HG03521 (cell line): ENCODE results near the gene AMN1.
"Not testable (repeated sequence)": the region's sequence is repeated elsewhere in the genome, so short reads cannot be mapped to it uniquely, and the experiment has no call there.

Experiments used
- ATAC-seq: cut with Tn5 transposase; IDR thresholded peaks from one replicate; pipeline ENCODE4 v1.9.1; 2021; ENCODE audit warnings: mild to moderate bottlenecking, moderate library complexity; ENCODE audit not compliant: unreplicated experiment

AMN1 gene

DNA sequence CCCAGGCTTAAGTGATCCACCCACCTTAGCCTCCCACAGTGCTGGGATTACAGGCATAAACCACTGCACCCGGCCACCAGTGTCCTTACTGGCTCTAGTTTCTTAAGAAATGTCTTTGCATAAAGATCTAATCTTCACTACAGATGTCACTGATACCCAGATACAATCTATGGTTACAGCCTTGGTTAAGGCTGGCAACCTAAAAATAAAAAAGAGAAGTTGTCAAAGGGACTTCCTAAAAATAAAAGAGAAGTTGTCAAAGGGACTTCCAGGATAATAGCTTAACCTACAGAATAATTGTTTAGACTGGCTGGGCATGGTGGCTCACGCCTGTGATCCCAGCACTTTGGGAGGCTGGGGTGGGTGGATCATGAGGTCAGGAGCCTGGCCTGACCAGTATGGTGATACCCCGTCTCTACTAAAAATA lies 41.7 kb downstream of the AMN1 start:
- no peak for ATAC-seq

GRCh38 chr12:31685801-31686200 lies 43.0 kb downstream of the AMN1 start:
- no peak for ATAC-seq

GRCh38 chr12:31682136-31682962 lies 46.5 kb downstream of the AMN1 start:
- peak; percentile 72 for ATAC-seq

- ATAC-seq: no peak
Measured at GRCh38 chr12:31672521-31672920, 56.3 kb downstream of the AMN1 start.

GRCh38 chr12:31669582-31669981 lies 59.2 kb downstream of the AMN1 start:
- not testable (repeated sequence) for ATAC-seq

GRCh38 chr12:31669020-31669419 lies 59.8 kb downstream of the AMN1 start:
- no peak for ATAC-seq

DNA sequence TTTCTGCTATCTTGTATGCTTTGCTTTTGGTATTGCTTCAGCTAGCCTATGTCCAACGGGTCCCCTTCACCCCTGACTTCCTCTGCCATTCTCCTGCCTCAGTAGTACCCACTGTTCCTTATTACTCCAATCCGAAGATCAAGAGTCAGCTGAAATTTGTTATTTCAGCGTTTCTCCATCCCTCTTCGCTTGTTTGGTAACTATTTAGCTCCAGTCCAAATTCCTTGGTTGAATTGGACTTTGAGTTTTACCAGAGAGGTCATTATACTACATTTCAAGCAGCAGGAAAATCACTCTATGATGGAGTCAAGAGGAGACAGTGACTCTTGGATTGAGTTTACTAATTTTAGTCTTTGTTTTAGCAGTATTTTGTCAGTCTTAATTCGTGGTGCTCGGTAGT lies 64.8 kb downstream of the AMN1 start:
- ATAC-seq: no peak

- no peak for ATAC-seq
Measured at GRCh38 chr12:31663576-31663975, 65.2 kb downstream of the AMN1 start.

DNA sequence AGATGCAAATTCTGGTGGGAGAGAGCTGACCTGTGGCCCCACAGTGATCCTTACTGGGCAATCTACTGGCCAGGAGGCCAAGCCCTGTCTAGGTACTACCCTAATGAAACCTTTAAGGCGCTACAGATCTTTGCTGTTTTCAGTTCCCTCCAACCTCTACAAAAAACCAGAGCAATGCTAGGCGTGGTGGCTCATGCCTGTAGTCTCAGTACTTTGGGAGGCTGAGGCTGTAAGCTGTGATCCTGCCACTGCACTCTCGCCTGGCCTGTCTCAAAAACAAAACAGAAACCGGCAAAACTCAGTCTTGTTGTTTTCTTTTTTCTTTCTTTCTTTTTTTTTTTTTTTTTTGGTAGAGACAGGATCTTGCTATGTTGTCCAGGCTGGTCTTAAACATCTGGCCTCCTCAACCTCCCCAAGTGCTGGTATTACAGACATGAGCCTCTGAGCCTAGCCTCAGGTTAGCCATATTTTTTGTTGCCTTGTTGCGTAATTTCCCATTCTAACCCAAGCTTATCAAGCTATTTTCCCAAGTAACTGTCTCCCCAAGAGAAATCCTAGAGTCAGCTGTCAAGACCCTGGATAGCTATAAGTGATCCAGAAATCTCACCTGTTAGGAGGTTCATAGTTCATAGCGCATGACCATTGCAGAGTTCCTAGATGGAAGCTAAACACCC lies 66.5 kb downstream of the AMN1 start:
- ATAC-seq: no peak

DNA sequence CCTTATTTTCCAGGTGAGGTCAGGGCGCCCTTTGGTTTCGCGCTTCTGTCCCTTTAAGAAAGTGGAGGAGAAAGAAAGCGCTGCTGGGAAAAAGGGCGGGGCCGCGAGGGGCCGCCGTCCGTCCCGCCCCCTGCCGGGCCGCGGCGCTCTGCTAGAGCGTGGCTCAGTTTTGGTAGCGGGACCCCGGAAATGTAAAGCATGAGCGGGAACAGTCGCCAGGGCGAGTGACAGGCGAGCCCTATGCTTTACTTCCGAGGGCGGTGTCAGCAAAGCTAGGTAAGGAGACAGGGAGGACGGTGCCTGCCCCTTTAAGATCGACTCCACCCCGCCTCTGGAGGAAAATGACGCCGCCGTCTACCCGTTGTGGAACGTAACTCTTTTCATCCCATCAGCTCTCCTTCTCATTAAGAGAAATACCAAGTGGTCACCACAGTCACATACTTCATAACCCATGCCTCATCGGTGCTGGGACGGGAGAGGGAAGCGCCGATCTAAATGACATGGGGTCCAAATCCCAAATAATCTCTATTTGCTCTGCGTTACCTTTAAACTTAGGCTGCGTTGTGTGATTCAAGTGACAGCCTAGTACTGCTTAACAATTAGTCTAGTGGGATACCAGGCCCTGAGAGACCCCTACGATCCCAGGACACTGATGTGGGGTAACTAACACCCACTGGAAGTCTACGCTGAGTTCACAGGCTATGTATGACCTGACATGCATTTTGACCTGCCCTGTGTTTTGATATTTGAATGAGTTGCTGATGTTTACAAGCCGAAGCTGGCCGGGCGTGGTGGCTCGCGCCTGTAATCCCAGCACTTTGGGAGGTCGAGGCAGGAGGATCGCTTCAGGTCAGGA lies 69.5 kb downstream of the AMN1 start, which contains the start of gene ETFBKMT:
Gene ETFBKMT, plus strand, starts transcription at position 602 of the 856 bp plus-strand sequence. CDS start 2,266 bp downstream, outside the sequence.
- ATAC-seq: peak; percentile 99

DNA sequence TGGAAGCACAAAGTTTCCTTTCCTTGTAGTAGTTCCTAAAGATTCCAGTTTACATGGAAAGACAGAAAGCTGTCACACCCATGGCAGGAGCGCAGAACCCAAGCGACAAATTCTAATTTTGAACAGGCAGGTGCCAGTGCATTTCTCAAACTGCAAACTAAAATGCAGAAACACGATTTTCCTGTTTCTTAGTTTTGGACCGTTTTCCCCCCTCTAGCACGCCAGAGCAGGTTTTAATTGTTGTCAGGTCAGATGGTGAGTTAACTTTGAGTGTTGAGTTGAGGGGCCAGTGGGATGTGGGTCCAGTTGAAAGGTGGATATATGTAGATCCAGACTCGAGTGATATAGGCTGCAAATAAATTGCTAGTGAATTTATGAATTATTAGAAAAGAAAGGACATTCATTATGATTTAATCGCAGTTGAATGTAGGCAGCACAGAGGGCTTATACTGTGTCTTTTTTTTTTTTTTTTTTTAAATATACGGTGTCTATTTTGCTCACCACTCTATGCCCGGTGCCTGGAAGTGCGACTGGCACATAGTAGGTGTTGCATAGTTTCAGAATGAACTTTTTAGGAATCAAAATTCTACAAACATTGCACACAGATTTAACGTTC lies 70.2 kb downstream of the AMN1 start:
- ATAC-seq: no peak

DNA sequence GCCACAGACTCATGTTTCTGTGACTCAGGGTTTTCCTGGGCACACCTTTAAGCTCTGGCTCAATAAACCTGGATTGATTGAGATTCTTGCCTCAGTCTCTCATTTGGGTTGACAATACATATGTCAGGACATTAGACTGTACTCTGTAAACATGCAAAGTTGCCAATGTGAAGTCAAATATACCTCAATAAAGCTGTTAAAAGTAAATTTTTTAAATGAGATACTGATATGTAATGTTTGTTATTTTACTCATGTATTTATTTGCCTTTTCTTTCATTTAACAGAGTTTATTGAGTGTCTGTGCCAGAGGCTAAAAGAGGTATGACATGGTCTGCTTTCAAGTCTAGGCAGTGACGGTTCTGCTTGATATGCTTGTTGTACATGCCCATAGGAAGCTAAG lies 73.0 kb downstream of the AMN1 start:
- no peak for ATAC-seq

DNA sequence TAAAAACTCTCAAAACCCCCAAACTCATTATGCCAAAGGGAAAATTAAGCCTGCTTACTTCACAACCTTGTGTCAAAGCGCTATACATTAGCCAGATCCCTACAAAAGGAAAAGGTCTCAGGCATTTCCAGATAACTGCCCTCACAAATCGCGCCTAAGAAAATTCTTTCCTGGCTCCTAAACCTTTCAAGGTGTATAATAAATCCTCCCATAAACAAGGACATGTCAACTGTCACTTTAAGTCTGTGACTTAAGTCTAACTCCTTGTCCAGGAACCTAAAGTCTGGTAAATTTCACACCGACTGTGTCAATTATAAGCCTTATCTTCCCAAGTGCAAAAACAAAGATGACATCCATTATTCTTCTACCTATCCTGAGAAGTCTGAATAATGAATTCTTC lies 73.6 kb downstream of the AMN1 start:
- no peak for ATAC-seq

- ATAC-seq: no peak
Measured at GRCh38 chr12:31651893-31652521, 76.8 kb downstream of the AMN1 start.

DNA sequence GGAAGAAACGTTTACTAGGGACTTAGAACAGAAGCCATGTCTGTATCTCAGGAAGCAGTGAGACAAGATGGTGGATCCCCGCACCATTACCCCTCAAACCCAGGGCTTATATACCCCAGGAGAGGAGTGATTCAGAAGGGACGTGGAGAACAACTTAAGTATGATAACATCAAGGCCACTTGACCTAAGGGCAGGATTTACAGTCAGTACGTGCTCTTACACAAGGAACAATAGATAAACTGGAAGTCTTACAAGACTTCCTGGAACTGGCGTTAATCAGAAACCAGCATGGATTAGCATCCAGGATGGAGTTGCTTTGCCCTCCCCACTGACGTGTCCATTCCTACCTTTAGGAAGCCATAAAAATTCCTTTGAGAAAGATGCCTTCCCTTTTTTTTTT lies 77.9 kb downstream of the AMN1 start:
- ATAC-seq: no peak

DNA sequence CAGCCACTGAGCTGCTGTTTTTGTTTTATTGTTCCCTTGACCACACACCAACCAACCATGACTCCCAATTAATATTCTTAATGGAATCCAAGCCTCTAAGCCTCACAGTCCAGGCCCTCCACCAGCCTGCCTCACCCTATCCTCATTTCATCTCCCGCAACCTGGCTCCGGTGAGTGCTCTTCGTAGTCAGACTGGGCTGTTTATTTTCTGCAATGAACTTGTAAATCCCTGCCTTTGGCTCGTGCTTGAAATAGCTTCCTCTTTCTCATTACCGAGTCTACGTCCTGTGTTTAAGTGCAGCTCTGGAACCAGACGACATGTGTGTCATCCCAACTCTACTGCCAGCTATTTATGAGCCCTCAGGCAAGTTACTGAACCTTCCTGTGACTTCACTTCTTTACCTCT lies 81.7 kb downstream of the AMN1 start:
- ATAC-seq: no peak

GRCh38 chr12:31645924-31646323 lies 82.9 kb downstream of the AMN1 start:
- ATAC-seq: no peak

GRCh38 chr12:31644536-31644935 lies 84.3 kb downstream of the AMN1 start:
- ATAC-seq: no peak

DNA sequence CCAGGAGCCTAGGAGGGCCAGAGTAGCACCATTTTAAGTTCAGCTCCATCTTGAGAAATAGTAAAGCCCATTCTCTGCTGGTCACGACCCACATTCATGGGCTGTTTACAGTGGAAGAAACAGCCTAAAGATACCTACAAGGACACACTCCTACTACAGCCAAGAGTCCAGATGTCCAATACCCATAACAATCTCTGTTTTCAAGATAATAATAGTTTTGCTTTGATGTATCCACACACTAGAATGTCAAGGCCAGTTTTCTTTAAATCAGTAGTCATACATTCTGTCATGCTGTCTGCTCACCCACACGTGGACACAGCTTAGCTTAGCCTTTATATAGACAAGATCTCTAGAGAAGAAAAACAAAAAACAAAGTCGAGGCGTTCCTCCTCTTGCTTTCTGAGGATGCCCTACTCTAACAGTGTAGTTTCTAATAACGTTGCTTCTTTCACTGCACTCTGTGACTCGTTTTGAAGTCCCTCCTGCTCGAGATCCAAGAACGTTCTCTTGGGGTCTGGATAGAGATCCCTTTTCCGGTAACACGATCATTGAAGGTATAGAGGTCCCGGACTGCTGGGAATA lies 87.2 kb downstream of the AMN1 start:
- no peak for ATAC-seq

GRCh38 chr12:31634620-31635019 lies 94.2 kb downstream of the AMN1 start:
- no peak for ATAC-seq
